ENCODE measurements around the gene CFAP57. TPM values are rescaled to one million over a fixed set of nuclear protein-coding genes. Genes with fewer than 3 reads are reported as not detected.

CFAP57 gene
- total and polyA plus RNA-seq, 2 of the 13 experiments (the other 11 are each of a cell fraction or from before 2014, with no cell fraction given) = 0.01 TPM; not detected in 1

DNA sequence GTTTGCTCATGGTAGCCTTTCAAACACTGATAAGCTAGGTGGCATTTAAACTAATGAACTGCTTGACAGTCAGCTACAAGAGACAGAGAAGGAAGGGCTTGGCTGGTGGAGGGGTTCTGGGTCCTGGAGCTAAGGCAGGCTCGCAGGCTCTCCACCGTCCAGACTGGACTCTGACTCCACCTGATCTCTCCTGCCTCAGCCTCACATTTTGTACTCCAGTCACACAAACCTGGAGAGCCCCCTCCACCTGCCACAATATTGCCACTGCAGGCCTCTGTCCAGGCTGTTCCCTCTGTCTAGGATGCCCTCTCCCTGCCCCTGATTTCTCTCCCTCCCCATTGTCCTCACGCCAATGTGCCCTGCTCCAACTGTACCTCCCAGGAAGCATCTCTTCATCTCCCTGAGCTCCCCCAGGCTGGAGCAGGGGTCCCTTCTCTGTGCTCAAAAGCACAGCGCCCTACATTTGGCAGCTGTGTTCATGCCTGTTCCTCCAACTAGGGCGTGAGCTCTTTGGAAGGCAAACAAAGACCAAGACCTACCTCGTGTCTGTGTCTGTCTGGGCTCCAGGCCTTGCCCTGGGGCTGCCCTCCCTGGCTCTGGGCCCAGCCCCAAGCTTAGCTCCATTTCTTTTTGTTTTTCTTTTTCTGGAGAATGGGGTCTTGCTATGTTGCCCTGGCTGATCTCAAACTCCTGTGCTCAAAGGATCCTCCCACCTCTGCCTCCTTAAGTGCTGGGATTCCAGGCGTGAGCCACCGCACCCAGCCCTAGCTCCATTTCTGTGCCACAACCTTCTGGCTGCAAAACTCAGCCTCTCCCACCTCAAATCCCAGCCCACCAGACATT, 131.6 kb downstream of the CFAP57 start:
- Histone ChIP-seq H3K79me2 (ENCODE audit: insufficient read depth, low read length) (no peaks in the 10 kb centered on the region), H3K27me3 (ENCODE audit: control insufficient read depth in 1 of 2, insufficient read depth in 2 of 2, low read length in 2 of 2) (peaks cover 0 to 38% of the 10 kb centered on the region in 2 experiments; a peak in 3 of 5 replicates), H2AFZ (ENCODE audit: low read length) (no peak overlapping the region), H3K9me3 (ENCODE audit: low read length) (no peaks in the 10 kb centered on the region), H3K4me3 (replicated peaks in 1 of 3; ENCODE audit: insufficient read depth in 1 of 3, low read depth in 2 of 3, low read length in 3 of 3) (no peak overlapping the region), H3K9ac (ENCODE audit: insufficient read depth, low read depth, low read length) (no peak overlapping the region), H3K27ac (ENCODE audit: extremely low read length, insufficient read depth, low read length) (no peak overlapping the region), H3K4me2 (ENCODE audit: low read depth, low read length) (peak overlapping the region; percentile 20; the same call in 1 of the 2 replicates), H4K20me1 (ENCODE audit: insufficient read depth, low read length) (no peaks in the 10 kb centered on the region), H3K4me1 (ENCODE audit: insufficient read depth, low read length) (peaks cover 25% of the 10 kb centered on the region), H3K36me3 (replicated peaks in 1 of 2; ENCODE audit: control insufficient read depth in 1 of 2, insufficient read depth in 2 of 2, low read length in 2 of 2) (no peaks in the 10 kb centered on the region)
- WGBS (ENCODE audit: low lambda C conversion rate) = 19% methylated on average over 6 of the region's 8 CpGs
- DNase-seq (ENCODE audit: low spot score) (no peak), ATAC-seq (peak; percentile 38), FAIRE-seq (no peak)
- no TSS peak for BruUV-seq (replicated peaks)
- TF ChIP-seq ZBTB26 (CRISPR knock-in tag; IDR thresholded peaks at IDR 0.05; ENCODE audit: borderline replicate concordance) (0 out of 2 replicates have a peak, but pooled peaks have one; percentile 47), ZNF75D (CRISPR knock-in tag; IDR thresholded peaks at IDR 0.05; ENCODE audit: borderline replicate concordance) (no peak), ZNF121 (CRISPR knock-in tag; IDR thresholded peaks at IDR 0.05) (peak; percentile 92), NAIF1 (CRISPR knock-in tag; IDR thresholded peaks at IDR 0.05; ENCODE audit: borderline replicate concordance) (no peak), KDM2A (CRISPR knock-in tag; IDR thresholded peaks at IDR 0.05; ENCODE audit: borderline replicate concordance, low read depth) (no peak), ZNF512B (CRISPR knock-in tag; IDR thresholded peaks at IDR 0.05; ENCODE audit: borderline replicate concordance) (no peak)
- TF ChIP-seq, protein P1, sequence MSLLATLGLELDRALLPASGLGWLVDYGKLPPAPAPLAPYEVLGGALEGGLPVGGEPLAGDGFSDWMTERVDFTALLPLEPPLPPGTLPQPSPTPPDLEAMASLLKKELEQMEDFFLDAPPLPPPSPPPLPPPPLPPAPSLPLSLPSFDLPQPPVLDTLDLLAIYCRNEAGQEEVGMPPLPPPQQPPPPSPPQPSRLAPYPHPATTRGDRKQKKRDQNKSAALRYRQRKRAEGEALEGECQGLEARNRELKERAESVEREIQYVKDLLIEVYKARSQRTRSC (CRISPR knock-in tag; IDR thresholded peaks at IDR 0.05; ENCODE audit: low read depth) = no peak
- intact Hi-C loops (cut with micrococcal nuclease; ENCODE audit: unreplicated experiment) (no loop called here), in situ Hi-C loops (cut with HindIII; ENCODE audit: extremely low pct_ligation_motif_present, low pct_unique_long_range_greater_than_20kb) (no loop called here)
- CTCF ChIA-PET (ENCODE audit: low intra/inter-chr PET ratio, low total read pairs) = no interaction called here
- POLR2A ChIA-PET = interaction anchor here (0.8 to 1.4 kb wide), 4 partner anchors 26 to 65 kb away, joined by 3 to 6 read pairs (median 3); partner anchors contain the start of gene CDC20

Small RNA genes within 50 kb of the gene (microRNA-seq; reads per million reads assigned to microRNA genes)
- gene MIR6733 = 1.0 reads per million

Small RNA genes within 50 kb of the gene (small RNA-seq; reads per million reads assigned to genes)
- gene RNA5SP46 (ENCODE audit: insufficient read depth in 2 of 3, insufficient read length in 3 of 3, low read depth in 2 of 3, low replicate concordance in 1 of 3) = 0 reads per million in 3 experiments

Other genes with a start within 250 kb of the CFAP57 start
- gene SLC2A1, start 213.5 kb upstream of the CFAP57 start, total RNA-seq (2016; rRNA removed; fragmentation: Illumina TruSeq; extraction: Trizol) = 54.3 and 125 TPM in 2 replicates
- gene SLC2A1, start 213.5 kb upstream of the CFAP57 start, polyA plus RNA-seq (2011; rRNA removed) = 315 and 423 TPM in 2 replicates
- 102 and 134 TPM in 2 replicates for gene EBNA1BP2, start within 50 bp of the CFAP57 start, total RNA-seq (2016; rRNA removed; fragmentation: Illumina TruSeq; extraction: Trizol)
- 24.7 and 27.1 TPM in 2 replicates for gene EBNA1BP2, start within 50 bp of the CFAP57 start, polyA plus RNA-seq (2011; rRNA removed)
- not detected in 2 replicates for gene TMEM125, start 97.7 kb downstream of the CFAP57 start, total RNA-seq (2016; rRNA removed; fragmentation: Illumina TruSeq; extraction: Trizol)
- 0.03 TPM in 1 of 2 replicates, not detected in the other for gene TMEM125, start 97.7 kb downstream of the CFAP57 start, polyA plus RNA-seq (2011; rRNA removed)
- 0.49 and 0.52 TPM in 2 replicates for gene C1orf210, start 113.3 kb downstream of the CFAP57 start, total RNA-seq (2016; rRNA removed; fragmentation: Illumina TruSeq; extraction: Trizol)
- gene C1orf210, start 113.3 kb downstream of the CFAP57 start, polyA plus RNA-seq (2011; rRNA removed) = 5.1 and 7.1 TPM in 2 replicates
- gene TIE1, start 128.7 kb downstream of the CFAP57 start, total RNA-seq (2016; rRNA removed; fragmentation: Illumina TruSeq; extraction: Trizol) = 0.20 and 0.84 TPM in 2 replicates
- gene TIE1, start 128.7 kb downstream of the CFAP57 start, polyA plus RNA-seq (2011; rRNA removed) = 0.58 and 2.5 TPM in 2 replicates
- not detected in 2 replicates for gene MPL, start 165.5 kb downstream of the CFAP57 start, total RNA-seq (2016; rRNA removed; fragmentation: Illumina TruSeq; extraction: Trizol)
- gene MPL, start 165.5 kb downstream of the CFAP57 start, polyA plus RNA-seq (2011; rRNA removed) = not detected in 2 replicates
- gene CDC20, start 186.7 kb downstream of the CFAP57 start, total RNA-seq (2016; rRNA removed; fragmentation: Illumina TruSeq; extraction: Trizol) = 90.0 and 97.8 TPM in 2 replicates
- gene CDC20, start 186.7 kb downstream of the CFAP57 start, polyA plus RNA-seq (2011; rRNA removed) = 39.5 and 57.9 TPM in 2 replicates
- 29.7 and 55.2 TPM in 2 replicates for gene ELOVL1, start 195.7 kb downstream of the CFAP57 start, total RNA-seq (2016; rRNA removed; fragmentation: Illumina TruSeq; extraction: Trizol)
- gene ELOVL1, start 195.7 kb downstream of the CFAP57 start, polyA plus RNA-seq (2011; rRNA removed) = 77.4 and 95.9 TPM in 2 replicates
- 77.4 and 112 TPM in 2 replicates for gene MED8, start 217.5 kb downstream of the CFAP57 start, total RNA-seq (2016; rRNA removed; fragmentation: Illumina TruSeq; extraction: Trizol)
- gene MED8, start 217.5 kb downstream of the CFAP57 start, polyA plus RNA-seq (2011; rRNA removed) = 13.0 and 16.9 TPM in 2 replicates
- 5.6 and 8.0 TPM in 2 replicates for gene SZT2, start 217.6 kb downstream of the CFAP57 start, total RNA-seq (2016; rRNA removed; fragmentation: Illumina TruSeq; extraction: Trizol)
- gene SZT2, start 217.6 kb downstream of the CFAP57 start, polyA plus RNA-seq (2011; rRNA removed) = 8.8 and 9.8 TPM in 2 replicates